Keratinocyte (primary cell): ENCODE data around the gene PYDC1. TPM values are rescaled to one million over a fixed set of nuclear protein-coding genes. Genes with fewer than 3 reads are reported as not detected.

Experiments
- DNase-seq: peaks from one replicate; pipeline ENCODE4 v3.0.0-alpha.2; 2011; ENCODE audit warnings: low read depth, missing footprints, low spot score
- FAIRE-seq: peaks from 2 replicates; lab custom pipeline; 2011; peaks lifted over from hg19 to GRCh38; lab: Jason Lieb, UNC
- H2AFZ ChIP-seq: 2 replicates; pipeline ENCODE4 v1.6.0; 2012; ENCODE audit warnings: low read length, control low read depth, inconsistent platforms; ENCODE audit not compliant: control insufficient read depth
- H3K27ac ChIP-seq: 2 replicates; pipeline ENCODE4 v1.5.1; 2011; ENCODE audit warnings: low read length; ENCODE audit not compliant: control insufficient read depth, insufficient read depth
- H3K27me3 ChIP-seq: 3 replicates; pipeline ENCODE4 v1.6.0; 2011; ENCODE audit warnings: low read length; ENCODE audit not compliant: control insufficient read depth, insufficient read depth; ENCODE audit errors: extremely low read depth
- H3K36me3 ChIP-seq, 2 experiments: 2 replicates in 1 of 2; 3 replicates in 1 of 2; pipeline ENCODE4 v1.5.1; 2011; ENCODE audit warnings: low read length in 2 of 2, mild to moderate bottlenecking in 1 of 2; ENCODE audit not compliant: control insufficient read depth in 2 of 2, insufficient read depth in 2 of 2; ENCODE audit errors: extremely low read depth in 1 of 2
- H3K4me1 ChIP-seq: 3 replicates; pipeline ENCODE4 v1.5.1; 2011; ENCODE audit warnings: low read length; ENCODE audit not compliant: control insufficient read depth, insufficient read depth; ENCODE audit errors: extremely low read depth
- H3K4me2 ChIP-seq: 3 replicates; pipeline ENCODE4 v1.6.0; 2011; ENCODE audit warnings: low read depth, low read length; ENCODE audit not compliant: control insufficient read depth, insufficient read depth; ENCODE audit errors: extremely low read depth
- H3K4me3 ChIP-seq, 3 experiments: fragments of 200-600 bp in 1 of 3; sonication (generic) in 1 of 3; 2 replicates in 2 of 3; 3 replicates in 1 of 3; pipeline ENCODE4 v1.5.1; 2011 to 2016; ENCODE audit warnings: low read length in 3 of 3, mild to moderate bottlenecking in 3 of 3, control low read depth in 2 of 3, inconsistent platforms in 1 of 3, low read depth in 1 of 3, mixed read lengths in 1 of 3, mixed run types in 1 of 3, moderate library complexity in 1 of 3; ENCODE audit not compliant: control insufficient read depth in 2 of 3, insufficient read depth in 2 of 3; ENCODE audit errors: extremely low read depth in 1 of 3
- H3K79me2 ChIP-seq: 2 replicates; pipeline ENCODE4 v1.6.0; 2012; ENCODE audit warnings: low read length; ENCODE audit not compliant: control insufficient read depth, insufficient read depth
- H3K9ac ChIP-seq: 3 replicates; pipeline ENCODE4 v1.6.0; 2011; ENCODE audit warnings: low read length; ENCODE audit not compliant: control insufficient read depth, insufficient read depth; ENCODE audit errors: extremely low read depth
- H3K9me1 ChIP-seq: 3 replicates; pipeline ENCODE4 v1.6.0; 2011; ENCODE audit warnings: low read length; ENCODE audit not compliant: control insufficient read depth, insufficient read depth; ENCODE audit errors: extremely low read depth
- H3K9me3 ChIP-seq: 2 replicates; pipeline ENCODE4 v1.5.1; 2012; ENCODE audit warnings: low read depth, low read length; ENCODE audit not compliant: control insufficient read depth
- H4K20me1 ChIP-seq: 3 replicates; pipeline ENCODE4 v1.6.0; 2011; ENCODE audit warnings: low read length; ENCODE audit not compliant: control insufficient read depth, insufficient read depth; ENCODE audit errors: extremely low read depth
- EZH2 ChIP-seq: IDR thresholded peaks from one replicate; pipeline ENCODE4 v1.6.1; 2012; ENCODE audit warnings: inconsistent platforms, mild to moderate bottlenecking, low read length, moderate library complexity
- dilution Hi-C: fragments of 300-500 bp; cut with MboI; formaldehyde crosslinking; loops from one replicate; pipeline ENCODE4 v1.7.0; 2020; ENCODE audit warnings: low sequenced_read_pairs; ENCODE audit not compliant: extremely low pct_ligation_motif_present
- polyA minus RNA-seq, 3 experiments: library from RNA; depleted of rRNA, polyadenylated mRNA; stranded (reverse); fragments of >200 nt; gene quantifications; 1 replicate in 1 of 3; 2 replicates in 1 of 3; 3 replicates in 1 of 3; pipeline ENCODE4 v1.2.3, GENCODE V29; 2011
- polyA plus RNA-seq, 5 experiments: library from polyadenylated mRNA; depleted of rRNA in 3 of 5; stranded (reverse) in 3 of 5; stranded (forward) in 1 of 5; unstranded in 1 of 5; fragments of >200 nt; gene quantifications; 1 replicate in 1 of 5; 2 replicates in 3 of 5; 3 replicates in 1 of 5; pipeline versions ENCODE4 v1.2.1 to v1.2.3, GENCODE V29; 2011 to 2012; ENCODE audit warnings: missing spikeins in 2 of 5, low read depth in 1 of 5, low replicate concordance in 1 of 5
- TF ChIP-seq, protein P1 (sequence below), 3 experiments: IDR thresholded peaks in 1 of 3; conservative IDR thresholded peaks in 1 of 3; optimal IDR thresholded peaks in 1 of 3; 2 replicates in 2 of 3; 3 replicates in 1 of 3; pipeline versions ENCODE3 to v1.5.1; 2011; ENCODE audit warnings: low read length in 3 of 3, mild to moderate bottlenecking in 3 of 3, moderate library complexity in 2 of 3, control low read depth in 1 of 3, inconsistent platforms in 1 of 3; ENCODE audit not compliant: insufficient read depth in 2 of 3; ENCODE audit errors: extremely low read depth in 1 of 3

The PYDC1 gene
- polyA plus RNA-seq (not detected in 3 replicates), polyA minus RNA-seq (not detected in 3 replicates)
- 5.0 TPM for polyA plus RNA-seq (2011; ENCODE audit: low read depth)
- polyA plus RNA-seq (2011; cell fraction: cytosol; rRNA removed), result not detected in 2 replicates
- polyA plus RNA-seq (2011; cell fraction: nucleus; rRNA removed), result 0.17 TPM in 1 of 2 replicates, not detected in the other
- polyA plus RNA-seq (2012; ENCODE audit: low replicate concordance), result 9.4 TPM in 1 of 2 replicates, not detected in the other
- not detected for polyA minus RNA-seq (2011; cell fraction: cytosol; rRNA and poly(A)+ RNA removed)
- not detected in 2 replicates for polyA minus RNA-seq (2011; cell fraction: nucleus; rRNA and poly(A)+ RNA removed)

DNA sequence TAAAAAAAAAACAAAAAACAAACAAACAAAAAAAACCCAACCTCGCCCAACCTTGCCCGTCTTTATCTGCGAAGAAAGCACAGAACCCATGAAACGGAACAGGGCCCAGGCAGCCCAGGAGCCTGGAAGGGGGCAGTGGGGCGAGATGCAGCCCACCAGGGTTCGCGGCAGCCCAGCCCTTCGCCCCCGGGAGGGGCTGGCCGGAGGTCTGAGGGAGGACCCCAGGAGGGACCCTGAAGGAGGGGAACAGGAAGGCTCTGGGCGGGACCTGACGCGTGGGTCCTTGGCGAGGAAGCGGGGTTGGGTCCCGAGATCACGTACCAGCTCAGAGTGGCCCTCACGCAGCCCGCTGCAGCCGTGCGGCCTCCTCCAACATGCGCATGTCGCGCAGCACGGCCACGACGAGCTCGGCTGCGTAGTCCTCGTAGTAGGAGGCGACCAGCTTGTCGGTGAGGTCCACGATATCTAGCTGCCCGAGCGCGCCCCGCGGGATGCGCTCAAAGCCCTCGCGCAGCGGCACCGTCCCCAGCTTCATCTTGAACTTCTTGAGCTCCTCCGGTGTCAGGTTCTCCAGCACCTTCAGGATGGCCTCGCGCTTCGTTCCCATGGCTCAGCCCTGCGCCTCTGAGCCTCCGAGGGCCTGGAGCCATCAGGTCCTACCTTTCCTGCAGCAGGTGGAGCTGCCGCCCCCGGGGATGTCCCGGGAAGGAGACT lies at the start of gene PYDC1:
TSS of gene PYDC1 (minus strand) at position 714 of the 714 bp plus-strand sequence. CDS start at position 607, 107 bp downstream.
- Histone ChIP-seq H3K4me2 (peak within 1 kb of the TSS; percentile 27), H3K27me3 (peaks cover 48% of the 10 kb centered on the region)

DNA sequence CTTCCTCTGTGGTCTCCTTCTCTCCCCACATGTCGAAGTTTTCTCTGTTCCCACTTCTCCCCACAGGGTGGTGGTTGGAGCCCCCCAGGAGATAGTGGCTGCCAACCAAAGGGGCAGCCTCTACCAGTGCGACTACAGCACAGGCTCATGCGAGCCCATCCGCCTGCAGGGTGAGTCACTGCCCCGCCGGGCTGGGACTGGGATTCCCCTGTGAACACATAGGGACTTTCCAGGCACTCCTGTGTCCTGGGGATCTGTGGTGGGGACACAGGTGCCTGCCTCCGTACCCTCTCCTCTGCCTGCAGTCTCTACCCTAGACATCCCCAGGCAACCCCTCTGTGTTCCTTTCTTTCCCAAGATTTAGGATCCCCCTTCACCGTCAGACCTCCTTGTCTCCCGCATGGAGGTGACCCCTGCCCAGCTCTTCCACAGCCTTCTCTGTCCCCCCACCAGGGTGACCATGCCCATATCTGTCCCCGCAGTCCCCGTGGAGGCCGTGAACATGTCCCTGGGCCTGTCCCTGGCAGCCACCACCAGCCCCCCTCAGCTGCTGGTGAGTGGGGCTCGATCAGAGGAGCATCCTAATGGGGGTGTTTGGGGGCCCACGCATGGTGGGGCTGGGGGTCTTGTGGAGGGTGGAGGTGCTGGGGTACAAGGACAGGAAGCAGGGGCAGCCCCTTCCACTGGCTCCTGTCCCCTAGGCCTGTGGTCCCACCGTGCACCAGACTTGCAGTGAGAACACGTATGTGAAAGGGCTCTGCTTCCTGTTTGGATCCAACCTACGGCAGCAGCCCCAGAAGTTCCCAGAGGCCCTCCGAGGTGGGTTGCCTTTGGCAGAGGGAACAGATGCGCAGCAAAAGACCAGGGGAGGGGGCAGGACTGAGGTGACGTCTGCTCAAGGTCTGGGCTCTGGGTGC lies 48.7 kb upstream of the PYDC1 start:
- Histone ChIP-seq H2AFZ (peak overlapping the region; percentile 49), H3K79me2 (no peaks in the 10 kb centered on the region), H3K9me1 (no peaks in the 10 kb centered on the region), H3K4me3 (peak overlapping the region in 1 of 3 experiments; percentile 27), H3K9me3 (no peaks in the 10 kb centered on the region), H3K9ac (peak overlapping the region; percentile 78), H3K27ac (peak overlapping the region; percentile 86), H3K27me3 (no peaks in the 10 kb centered on the region), H3K36me3 (no peaks in the 10 kb centered on the region), H4K20me1 (no peaks in the 10 kb centered on the region), H3K4me2 (peak overlapping the region; percentile 73), H3K4me1 (peaks cover 20% of the 10 kb centered on the region)
- DNase-seq (peak; percentile 80), FAIRE-seq (peak; percentile 57)
- dilution Hi-C loops, result no loop called here
- TF ChIP-seq, protein P1, sequence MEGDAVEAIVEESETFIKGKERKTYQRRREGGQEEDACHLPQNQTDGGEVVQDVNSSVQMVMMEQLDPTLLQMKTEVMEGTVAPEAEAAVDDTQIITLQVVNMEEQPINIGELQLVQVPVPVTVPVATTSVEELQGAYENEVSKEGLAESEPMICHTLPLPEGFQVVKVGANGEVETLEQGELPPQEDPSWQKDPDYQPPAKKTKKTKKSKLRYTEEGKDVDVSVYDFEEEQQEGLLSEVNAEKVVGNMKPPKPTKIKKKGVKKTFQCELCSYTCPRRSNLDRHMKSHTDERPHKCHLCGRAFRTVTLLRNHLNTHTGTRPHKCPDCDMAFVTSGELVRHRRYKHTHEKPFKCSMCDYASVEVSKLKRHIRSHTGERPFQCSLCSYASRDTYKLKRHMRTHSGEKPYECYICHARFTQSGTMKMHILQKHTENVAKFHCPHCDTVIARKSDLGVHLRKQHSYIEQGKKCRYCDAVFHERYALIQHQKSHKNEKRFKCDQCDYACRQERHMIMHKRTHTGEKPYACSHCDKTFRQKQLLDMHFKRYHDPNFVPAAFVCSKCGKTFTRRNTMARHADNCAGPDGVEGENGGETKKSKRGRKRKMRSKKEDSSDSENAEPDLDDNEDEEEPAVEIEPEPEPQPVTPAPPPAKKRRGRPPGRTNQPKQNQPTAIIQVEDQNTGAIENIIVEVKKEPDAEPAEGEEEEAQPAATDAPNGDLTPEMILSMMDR (optimal IDR thresholded peaks at IDR 0.05 in 1 of 3, IDR thresholded peaks at IDR 0.05 in 1 of 3, conservative IDR thresholded peaks at IDR 0.05 in 1 of 3; ENCODE audit: extremely low read depth in 1 of 3, insufficient read depth in 2 of 3, low read length in 3 of 3), result peak in 2 of 3 experiments; percentile 5 to 19
- no peak for TF ChIP-seq EZH2

More for the DNA sequence above, at the start of gene PYDC1:
- no peak within 1 kb of the TSS for H3K4me3 ChIP-seq
- no peaks in the 10 kb centered on the region for H4K20me1 ChIP-seq
- H2AFZ ChIP-seq, result peak within 1 kb of the TSS; percentile 46
- no peak within 1 kb of the TSS for H3K27ac ChIP-seq
- TF ChIP-seq, protein P1 (optimal IDR thresholded peaks at IDR 0.05 in 1 of 3, IDR thresholded peaks at IDR 0.05 in 1 of 3, conservative IDR thresholded peaks at IDR 0.05 in 1 of 3; ENCODE audit: extremely low read depth in 1 of 3, insufficient read depth in 2 of 3, low read length in 3 of 3), result no peak
- TF ChIP-seq EZH2, result peak; percentile 84
- DNase-seq (no peak), FAIRE-seq (no peak)
- peaks cover 9% of the 10 kb centered on the region for H3K4me1 ChIP-seq
- H3K9me1 ChIP-seq, result no peaks in the 10 kb centered on the region
- H3K9ac ChIP-seq, result no peak within 1 kb of the TSS
- no peaks in the 10 kb centered on the region for H3K9me3 ChIP-seq
- H3K36me3 ChIP-seq, result no peaks in the 10 kb centered on the region
- H3K79me2 ChIP-seq, result no peaks in the 10 kb centered on the region
- dilution Hi-C loops, result no loop called here
